ENCODE results near the gene KDM4B.
A peak's percentile ranks its signal among the peaks of the same experiment; 100 is the strongest.

Gene KDM4B

GRCh38 chr19:5077209-5077515, 108.2 kb downstream of the KDM4B start:
- H3K4me3 ChIP-seq (ENCODE audit: low read depth, low read length), result no peak overlapping the region
- DNase-seq (ENCODE audit: low read depth), result no peak

GRCh38 chr19:5078182-5078581, 109.3 kb downstream of the KDM4B start:
- DNase-seq (ENCODE audit: low read depth), result no peak
- H3K4me3 ChIP-seq (ENCODE audit: low read depth, low read length), result no peak overlapping the region

GRCh38 chr19:5078666-5079065, 109.8 kb downstream of the KDM4B start:
- no peak overlapping the region for H3K4me3 ChIP-seq (ENCODE audit: low read depth, low read length)
- no peak for DNase-seq (ENCODE audit: low read depth)

- DNase-seq (ENCODE audit: low read depth), result no peak
- H3K4me3 ChIP-seq (ENCODE audit: low read depth, low read length), result no peak overlapping the region
Measured at GRCh38 chr19:5079071-5079774, 110.3 kb downstream of the KDM4B start.

- no peak for DNase-seq (ENCODE audit: low read depth)
- no peak overlapping the region for H3K4me3 ChIP-seq (ENCODE audit: low read depth, low read length)
Measured at GRCh38 chr19:5080030-5080654, 111.2 kb downstream of the KDM4B start.

- H3K4me3 ChIP-seq (ENCODE audit: low read depth, low read length), result no peak overlapping the region
- DNase-seq (ENCODE audit: low read depth), result no peak
Measured at GRCh38 chr19:5080809-5081208, 111.9 kb downstream of the KDM4B start.

GRCh38 chr19:5081443-5082161, 112.7 kb downstream of the KDM4B start:
- no peak overlapping the region for H3K4me3 ChIP-seq (ENCODE audit: low read depth, low read length)
- no peak for DNase-seq (ENCODE audit: low read depth)

- no peak for DNase-seq (ENCODE audit: low read depth)
- H3K4me3 ChIP-seq (ENCODE audit: low read depth, low read length), result no peak overlapping the region
Measured at GRCh38 chr19:5083547-5083965, 114.6 kb downstream of the KDM4B start.

- no peak for DNase-seq (ENCODE audit: low read depth)
- no peak overlapping the region for H3K4me3 ChIP-seq (ENCODE audit: low read depth, low read length)
Measured at GRCh38 chr19:5085566-5085965, 116.7 kb downstream of the KDM4B start.

- no peak for DNase-seq (ENCODE audit: low read depth)
- no peak overlapping the region for H3K4me3 ChIP-seq (ENCODE audit: low read depth, low read length)
Measured at GRCh38 chr19:5086230-5086629, 117.3 kb downstream of the KDM4B start.

- no peak overlapping the region for H3K4me3 ChIP-seq (ENCODE audit: low read depth, low read length)
- DNase-seq (ENCODE audit: low read depth), result no peak
Measured at GRCh38 chr19:5086725-5087439, 118.0 kb downstream of the KDM4B start.

- DNase-seq (ENCODE audit: low read depth), result no peak
- no peak overlapping the region for H3K4me3 ChIP-seq (ENCODE audit: low read depth, low read length)
Measured at GRCh38 chr19:5089283-5089682, 120.4 kb downstream of the KDM4B start.

GRCh38 chr19:5090465-5091017, 121.6 kb downstream of the KDM4B start:
- DNase-seq (ENCODE audit: low read depth), result no peak
- no peak overlapping the region for H3K4me3 ChIP-seq (ENCODE audit: low read depth, low read length)

GRCh38 chr19:5091018-5091683, 122.2 kb downstream of the KDM4B start:
- H3K4me3 ChIP-seq (ENCODE audit: low read depth, low read length), result no peak overlapping the region
- peak; percentile 13 for DNase-seq (ENCODE audit: low read depth)

GRCh38 chr19:5091684-5092480, 123.0 kb downstream of the KDM4B start:
- H3K4me3 ChIP-seq (ENCODE audit: low read depth, low read length), result no peak overlapping the region
- no peak for DNase-seq (ENCODE audit: low read depth)

GRCh38 chr19:5092481-5092843, 123.5 kb downstream of the KDM4B start:
- no peak for DNase-seq (ENCODE audit: low read depth)
- no peak overlapping the region for H3K4me3 ChIP-seq (ENCODE audit: low read depth, low read length)

GRCh38 chr19:5093297-5093928, 124.5 kb downstream of the KDM4B start:
- H3K4me3 ChIP-seq (ENCODE audit: low read depth, low read length), result no peak overlapping the region
- no peak for DNase-seq (ENCODE audit: low read depth)

GRCh38 chr19:5093948-5094718, 125.2 kb downstream of the KDM4B start:
- no peak overlapping the region for H3K4me3 ChIP-seq (ENCODE audit: low read depth, low read length)
- peak; percentile 17 for DNase-seq (ENCODE audit: low read depth)

Measured in skeletal muscle cell (primary cell).